ENCODE data around the gene SLC25A27. TPM values are rescaled to one million over a fixed set of nuclear protein-coding genes. Genes with fewer than 3 reads are reported as not detected.

Gene SLC25A27
- total and polyA plus RNA-seq, 2 donors (not counting 1 experiment from before 2014, with no cell fraction given): 0.75 to 3.8 TPM

DNA sequence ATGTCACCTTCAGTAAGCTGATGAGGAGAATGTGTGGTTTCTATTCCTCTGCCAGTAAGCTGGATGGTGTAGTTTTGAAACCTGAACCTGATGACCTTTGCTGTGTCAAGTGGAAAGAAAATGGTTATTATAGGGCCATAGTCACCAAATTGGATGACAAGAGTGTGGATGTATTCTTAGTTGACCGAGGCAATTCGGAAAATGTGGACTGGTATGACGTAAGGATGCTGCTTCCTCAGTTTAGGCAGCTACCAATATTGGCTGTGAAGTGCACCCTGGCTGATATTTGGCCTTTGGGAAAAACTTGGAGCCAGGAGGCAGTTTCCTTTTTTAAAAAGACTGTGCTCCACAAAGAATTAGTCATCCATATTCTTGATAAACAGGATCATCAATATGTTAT lies 36.9 kb downstream of the SLC25A27 start:
- WGBS (ENCODE audit: insufficient coverage): 100% methylated on average over 3 of the region's 3 CpGs
- Histone ChIP-seq H3K79me2 (ENCODE audit: control insufficient read depth, insufficient read depth, low read length) (no peaks in the 10 kb centered on the region), H3K4me3 (ENCODE audit: control extremely low read depth in 1 of 5, extremely low read depth in 1 of 5, insufficient read depth in 1 of 5, low read depth in 2 of 5, low read length in 4 of 5) (no peak overlapping the region), H3K36me3 (replicated peaks in 1 of 2; ENCODE audit: control extremely low read depth in 1 of 2, control insufficient read depth in 1 of 2, extremely low read depth in 1 of 2, insufficient read depth in 2 of 2, low read length in 1 of 2) (no peaks in the 10 kb centered on the region), H3K4me2 (replicated peaks; ENCODE audit: low read depth, low read length, poor library complexity, severe bottlenecking) (no peak overlapping the region), H3K9me3 (ENCODE audit: control extremely low read depth in 1 of 3, control insufficient read depth in 2 of 3, insufficient read depth in 1 of 3, low read length in 2 of 3) (peaks cover 0 to 17% (median 0%) of the 10 kb centered on the region in 3 donors), H3K27ac (ENCODE audit: low read length in 2 of 2) (no peak overlapping the region), H4K20me1 (ENCODE audit: control insufficient read depth, insufficient read depth, low read length, poor library complexity, severe bottlenecking) (no peaks in the 10 kb centered on the region), H3K9ac (ENCODE audit: low read length) (no peak overlapping the region), H3K4me1 (ENCODE audit: control insufficient read depth in 2 of 2, insufficient read depth in 2 of 2, low read length in 2 of 2) (no peaks in the 10 kb centered on the region), H3K27me3 (replicated peaks in 1 of 4; ENCODE audit: control extremely low read depth in 1 of 4, control insufficient read depth in 3 of 4, insufficient read depth in 4 of 4, low read length in 3 of 4) (no peaks in the 10 kb centered on the region), H2AFZ (ENCODE audit: insufficient read depth, low read depth, low read length, poor library complexity, severe bottlenecking) (no peak overlapping the region)
- no peak for DNase-seq
- H3K4me1 Mint-ChIP-seq: no peaks in the 10 kb centered on the region
- TF ChIP-seq EZH2 (IDR thresholded peaks at IDR 0.05; ENCODE audit: borderline replicate concordance, insufficient read depth, low read depth, low read length, poor library complexity, severe bottlenecking): no peak
- TF ChIP-seq, protein P1, sequence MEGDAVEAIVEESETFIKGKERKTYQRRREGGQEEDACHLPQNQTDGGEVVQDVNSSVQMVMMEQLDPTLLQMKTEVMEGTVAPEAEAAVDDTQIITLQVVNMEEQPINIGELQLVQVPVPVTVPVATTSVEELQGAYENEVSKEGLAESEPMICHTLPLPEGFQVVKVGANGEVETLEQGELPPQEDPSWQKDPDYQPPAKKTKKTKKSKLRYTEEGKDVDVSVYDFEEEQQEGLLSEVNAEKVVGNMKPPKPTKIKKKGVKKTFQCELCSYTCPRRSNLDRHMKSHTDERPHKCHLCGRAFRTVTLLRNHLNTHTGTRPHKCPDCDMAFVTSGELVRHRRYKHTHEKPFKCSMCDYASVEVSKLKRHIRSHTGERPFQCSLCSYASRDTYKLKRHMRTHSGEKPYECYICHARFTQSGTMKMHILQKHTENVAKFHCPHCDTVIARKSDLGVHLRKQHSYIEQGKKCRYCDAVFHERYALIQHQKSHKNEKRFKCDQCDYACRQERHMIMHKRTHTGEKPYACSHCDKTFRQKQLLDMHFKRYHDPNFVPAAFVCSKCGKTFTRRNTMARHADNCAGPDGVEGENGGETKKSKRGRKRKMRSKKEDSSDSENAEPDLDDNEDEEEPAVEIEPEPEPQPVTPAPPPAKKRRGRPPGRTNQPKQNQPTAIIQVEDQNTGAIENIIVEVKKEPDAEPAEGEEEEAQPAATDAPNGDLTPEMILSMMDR (IDR thresholded peaks at IDR 0.05): no peak
- ATAC-seq (ENCODE audit: low read depth): no peak
- H3K27ac Mint-ChIP-seq: no peak overlapping the region
- H3K9me3 Mint-ChIP-seq (ENCODE audit: insufficient read depth): no peaks in the 10 kb centered on the region
- POLR2A ChIA-PET: no interaction called here
- peaks cover 4% of the 10 kb centered on the region for H3K27me3 Mint-ChIP-seq
- intact Hi-C loops (cut with micrococcal nuclease): no loop called here
- H3K4me3 Mint-ChIP-seq: no peak overlapping the region
- CTCF ChIA-PET: no interaction called here

DNA sequence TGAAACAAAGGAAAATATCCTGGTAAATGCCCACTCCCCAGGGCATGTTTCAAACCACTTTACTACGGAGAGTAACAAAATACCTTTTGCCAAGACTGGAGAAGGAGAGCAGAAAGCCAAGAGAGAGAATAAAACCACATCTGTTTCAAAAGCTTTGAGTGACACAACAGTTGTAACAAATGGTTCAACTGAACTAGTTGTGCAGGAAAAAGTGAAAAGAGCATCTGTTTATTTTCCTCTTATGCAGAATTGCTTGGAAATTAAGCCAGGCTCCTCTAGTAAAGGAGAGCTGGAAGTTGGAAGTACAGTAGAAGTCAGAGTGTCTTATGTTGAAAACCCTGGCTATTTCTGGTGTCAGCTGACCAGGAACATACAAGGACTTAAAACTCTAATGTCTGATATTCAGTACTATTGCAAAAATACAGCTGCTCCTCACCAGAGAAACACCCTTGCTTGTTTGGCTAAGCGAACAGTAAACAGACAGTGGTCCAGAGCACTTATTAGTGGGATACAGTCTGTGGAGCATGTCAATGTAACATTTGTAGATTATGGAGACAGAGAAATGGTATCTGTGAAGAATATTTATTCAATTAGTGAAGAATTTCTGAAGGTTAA lies 37.5 kb downstream of the SLC25A27 start:
- H3K9me3 ChIP-seq (ENCODE audit: control extremely low read depth in 1 of 3, control insufficient read depth in 2 of 3, insufficient read depth in 1 of 3, low read length in 2 of 3): peaks cover 0 to 17% (median 0%) of the 10 kb centered on the region in 3 donors
- H3K4me3 ChIP-seq (ENCODE audit: control extremely low read depth in 1 of 5, extremely low read depth in 1 of 5, insufficient read depth in 1 of 5, low read depth in 2 of 5, low read length in 4 of 5): no peak overlapping the region
- Mint-ChIP-seq H3K4me1 (no peaks in the 10 kb centered on the region), H3K4me3 (no peak overlapping the region), H3K27ac (no peak overlapping the region), H3K27me3 (peaks cover 4% of the 10 kb centered on the region), H3K9me3 (ENCODE audit: insufficient read depth) (no peaks in the 10 kb centered on the region)
- DNase-seq: no peak
- CTCF ChIA-PET: no interaction called here
- no peak overlapping the region for H3K27ac ChIP-seq (ENCODE audit: low read length in 2 of 2)
- POLR2A ChIA-PET: no interaction called here
- H3K27me3 ChIP-seq (replicated peaks in 1 of 4; ENCODE audit: control extremely low read depth in 1 of 4, control insufficient read depth in 3 of 4, insufficient read depth in 4 of 4, low read length in 3 of 4): no peaks in the 10 kb centered on the region
- H3K79me2 ChIP-seq (ENCODE audit: control insufficient read depth, insufficient read depth, low read length): no peaks in the 10 kb centered on the region
- no peak overlapping the region for H3K9ac ChIP-seq (ENCODE audit: low read length)
- H3K4me2 ChIP-seq (replicated peaks; ENCODE audit: low read depth, low read length, poor library complexity, severe bottlenecking): no peak overlapping the region
- no peak overlapping the region for H2AFZ ChIP-seq (ENCODE audit: insufficient read depth, low read depth, low read length, poor library complexity, severe bottlenecking)
- no peak for TF ChIP-seq EZH2 (IDR thresholded peaks at IDR 0.05; ENCODE audit: borderline replicate concordance, insufficient read depth, low read depth, low read length, poor library complexity, severe bottlenecking)
- TF ChIP-seq, protein P1 (IDR thresholded peaks at IDR 0.05): no peak
- no peaks in the 10 kb centered on the region for H3K36me3 ChIP-seq (replicated peaks in 1 of 2; ENCODE audit: control extremely low read depth in 1 of 2, control insufficient read depth in 1 of 2, extremely low read depth in 1 of 2, insufficient read depth in 2 of 2, low read length in 1 of 2)
- H4K20me1 ChIP-seq (ENCODE audit: control insufficient read depth, insufficient read depth, low read length, poor library complexity, severe bottlenecking): no peaks in the 10 kb centered on the region
- no peak for ATAC-seq (ENCODE audit: low read depth)
- intact Hi-C loops (cut with micrococcal nuclease): no loop called here
- H3K4me1 ChIP-seq (ENCODE audit: control insufficient read depth in 2 of 2, insufficient read depth in 2 of 2, low read length in 2 of 2): no peaks in the 10 kb centered on the region
- WGBS (ENCODE audit: insufficient coverage): no CpG with 5 or more reads among the region's 2 CpGs
